IPS DF 19.7 (cell line): ENCODE results near the gene SLC28A2.

ENCODE experiments used
- DNase-seq: peaks from one replicate; pipeline ENCODE4 v3.0.0-alpha.2; 2013; ENCODE audit warnings: low read depth, low spot score

The SLC28A2 gene

GRCh38 chr15:45326280-45326679, 74.2 kb downstream of the SLC28A2 start:
- DNase-seq, result peak; percentile 30

GRCh38 chr15:45326741-45327140, 74.7 kb downstream of the SLC28A2 start:
- DNase-seq, result no peak
